Ramos (cell line): ENCODE measurements around the gene WDFY1.

Source experiments
- in situ Hi-C: fragments of 300-500 bp; cut with MboI; formaldehyde crosslinking; loops from one replicate; pipeline ENCODE4 v1.14.3; 2022; ENCODE audit warnings: low sequenced_read_pairs; ENCODE audit not compliant: unreplicated experiment

The WDFY1 gene

GRCh38 chr2:223865907-223866508 is 79.1 kb downstream of the WDFY1 start:
- in situ Hi-C loops: no loop called here

GRCh38 chr2:223865124-223865523 is 80.0 kb downstream of the WDFY1 start:
- in situ Hi-C loops: no loop called here

- in situ Hi-C loops: no loop called here
Observed at GRCh38 chr2:223863491-223863890, 81.6 kb downstream of the WDFY1 start.

GRCh38 chr2:223860809-223861738 is 84.1 kb downstream of the WDFY1 start:
- in situ Hi-C loops: no loop called here

- in situ Hi-C loops: no loop called here
Observed at GRCh38 chr2:223859070-223859469, 86.1 kb downstream of the WDFY1 start.

- in situ Hi-C loops: no loop called here
Observed at GRCh38 chr2:223856584-223856983, 88.6 kb downstream of the WDFY1 start.

GRCh38 chr2:223856021-223856420 is 89.1 kb downstream of the WDFY1 start:
- in situ Hi-C loops: no loop called here

- in situ Hi-C loops: no loop called here
Observed at GRCh38 chr2:223855426-223855825, 89.7 kb downstream of the WDFY1 start.

GRCh38 chr2:223854741-223855140 is 90.4 kb downstream of the WDFY1 start:
- in situ Hi-C loops: no loop called here

GRCh38 chr2:223853425-223853837 is 91.7 kb downstream of the WDFY1 start:
- in situ Hi-C loops: no loop called here

GRCh38 chr2:223852281-223852795 is 92.8 kb downstream of the WDFY1 start:
- in situ Hi-C loops: no loop called here

GRCh38 chr2:223847410-223847809 is 97.7 kb downstream of the WDFY1 start:
- in situ Hi-C loops: no loop called here

GRCh38 chr2:223846515-223846914 is 98.6 kb downstream of the WDFY1 start:
- in situ Hi-C loops: no loop called here

- in situ Hi-C loops: no loop called here
Observed at GRCh38 chr2:223841436-223842190, 103.5 kb downstream of the WDFY1 start.

GRCh38 chr2:223837287-223838061 is 107.7 kb downstream of the WDFY1 start, which contains the start of gene AP1S3:
Gene AP1S3 (minus strand): TSS chr2:223837582. CDS start chr2:223837450, 132 bp downstream.
- in situ Hi-C loops: no loop called here

- in situ Hi-C loops: no loop called here
Observed at GRCh38 chr2:223835701-223836532, 109.2 kb downstream of the WDFY1 start.

GRCh38 chr2:223834431-223834830 is 110.7 kb downstream of the WDFY1 start:
- in situ Hi-C loops: no loop called here

- in situ Hi-C loops: no loop called here
Observed at GRCh38 chr2:223832241-223832903, 112.8 kb downstream of the WDFY1 start.
